Panc1 (cell line): ENCODE results near the gene GRIA2. TPM values are rescaled to one million over a fixed set of nuclear protein-coding genes. Genes with fewer than 3 reads are reported as not detected.

Experiments
- ATAC-seq: fragments of 200-7000 bp; cut with Tn5 transposase; 2 replicates; pipeline ENCODE4 v1.9.1; 2020; ENCODE audit warnings: mild to moderate bottlenecking, moderate library complexity
- BruUV-seq: library from RNA; stranded (reverse); fragments of 400-500 nt; replicated peaks from 2 replicates; lab custom pipeline; 2021; lab: Mats Ljungman, UMichigan
- CTCF ChIA-PET: fragments of 300-600 bp; sonication (Branson Sonifier 250); formaldehyde crosslinking; loops from one replicate; lab custom pipeline; 2022; ENCODE audit warnings: antibody characterized with exemption; lab: Charles Lee
- POLR2A ChIA-PET: fragments of 300-600 bp; sonication (Branson Sonifier 250); formaldehyde crosslinking; loops from one replicate; lab custom pipeline; 2022; ENCODE audit warnings: antibody characterized with exemption; lab: Charles Lee
- DNase-seq: peaks from one replicate; pipeline ENCODE4 v3.0.0-alpha.2; 2010; ENCODE audit warnings: low read depth, low spot score
- H3K27ac ChIP-seq: 2 replicates; pipeline ENCODE4 v1.5.1; 2011; ENCODE audit warnings: mild to moderate bottlenecking, low read length, inconsistent platforms
- H3K27me3 ChIP-seq: fragments of 200-500 bp; sonication (Bioruptor generic); 2 replicates; pipeline ENCODE4 v1.6.0; 2014; ENCODE audit warnings: low read length, inconsistent platforms; ENCODE audit not compliant: control insufficient read depth, insufficient read depth
- H3K36me3 ChIP-seq: fragments of 200-500 bp; sonication (Bioruptor generic); 2 replicates; pipeline ENCODE4 v1.5.1; 2014; ENCODE audit warnings: inconsistent platforms, mild to moderate bottlenecking, low read length, moderate library complexity; ENCODE audit not compliant: control insufficient read depth, insufficient read depth
- H3K4me1 ChIP-seq: 2 replicates; pipeline ENCODE4 v1.5.1; 2011; ENCODE audit warnings: inconsistent platforms, mild to moderate bottlenecking, low read length, moderate library complexity; ENCODE audit not compliant: control insufficient read depth, insufficient read depth
- H3K4me3 ChIP-seq, 2 experiments: 2 replicates each; pipeline ENCODE4 v1.5.1; 2011 to 2012; ENCODE audit warnings: low read depth in 2 of 2, low read length in 2 of 2, mild to moderate bottlenecking in 2 of 2, inconsistent platforms in 1 of 2, moderate library complexity in 1 of 2
- H3K9me3 ChIP-seq: fragments of 200-500 bp; sonication (Bioruptor generic); 2 replicates; pipeline ENCODE4 v1.5.1; 2014; ENCODE audit warnings: low read depth, mild to moderate bottlenecking, inconsistent platforms, low read length, moderate library complexity; ENCODE audit not compliant: control insufficient read depth, insufficient read depth
- CTCF ChIP-seq: fragments of 450-650 bp; IDR thresholded peaks from 2 replicates; pipeline ENCODE4 v1.5.1; 2017; ENCODE audit warnings: mild to moderate bottlenecking
- POLR2AphosphoS5 ChIP-seq: IDR thresholded peaks from 2 replicates; pipeline ENCODE4 v1.6.1; 2012; ENCODE audit warnings: mild to moderate bottlenecking, low read depth, low read length, moderate library complexity
- REST ChIP-seq, 2 experiments: IDR thresholded peaks; 2 replicates each; pipeline ENCODE4 v1.6.1; 2011 to 2012; ENCODE audit warnings: low read depth in 2 of 2, control low read depth in 1 of 2, low read length in 1 of 2, mild to moderate bottlenecking in 1 of 2, moderate library complexity in 1 of 2; ENCODE audit not compliant: insufficient read depth in 1 of 2
- SIN3A ChIP-seq: IDR thresholded peaks from 2 replicates; pipeline ENCODE4 v1.6.1; 2012; ENCODE audit warnings: low read depth, mild to moderate bottlenecking, low read length, moderate library complexity, borderline replicate concordance; ENCODE audit not compliant: insufficient read depth
- TCF7L2 ChIP-seq: IDR thresholded peaks from 2 replicates; pipeline ENCODE4 v1.6.1; 2011; ENCODE audit warnings: mild to moderate bottlenecking, low read depth, low read length, inconsistent platforms
- in situ Hi-C: cut with HindIII; loops from 2 replicates; pipeline ENCODE4 v1.10.0; 2016; ENCODE audit warnings: low sequenced_read_pairs, low pct_unique_long_range_greater_than_20kb
- intact Hi-C: fragments of 100-400 bp; cut with micrococcal nuclease; formaldehyde crosslinking; loops from one replicate; pipeline ENCODE4 v1.10.0; 2022; ENCODE audit not compliant: unreplicated experiment
- total RNA-seq: library from RNA; stranded (reverse); gene quantifications from one replicate; pipeline ENCODE4 v1.2.1, GENCODE V29; 2021; ENCODE audit not compliant: unreplicated experiment

The GRIA2 gene
- total RNA-seq, 1 experiment from 2014 or later = not detected

GRCh38 chr4:157280673-157281072 lies 60.1 kb downstream of the GRIA2 start:
- Histone ChIP-seq H3K27me3 (no peaks in the 10 kb centered on the region), H3K27ac (no peak overlapping the region), H3K36me3 (no peaks in the 10 kb centered on the region), H3K4me1 (no peaks in the 10 kb centered on the region), H3K4me3 (no peak overlapping the region), H3K9me3 (no peaks in the 10 kb centered on the region)
- in situ Hi-C loops (no loop called here), intact Hi-C loops (no loop called here)
- ATAC-seq (no peak), DNase-seq (no peak)
- ChIA-PET POLR2A (no interaction called here), CTCF (no interaction called here)
- no TSS peak for BruUV-seq
- TF ChIP-seq CTCF (no peak), SIN3A (no peak), POLR2AphosphoS5 (no peak), REST (IDR thresholded peaks at IDR 0.05; ENCODE audit: insufficient read depth in 1 of 2, low read depth in 2 of 2, low read length in 1 of 2) (no peak), TCF7L2 (no peak)

GRCh38 chr4:157282019-157282418 lies 61.5 kb downstream of the GRIA2 start:
- TF ChIP-seq REST (IDR thresholded peaks at IDR 0.05; ENCODE audit: insufficient read depth in 1 of 2, low read depth in 2 of 2, low read length in 1 of 2) = no peak
- TF ChIP-seq POLR2AphosphoS5 = no peak
- no peak for TF ChIP-seq TCF7L2
- TF ChIP-seq CTCF = no peak
- Histone ChIP-seq H3K36me3 (no peaks in the 10 kb centered on the region), H3K27me3 (no peaks in the 10 kb centered on the region), H3K27ac (no peak overlapping the region), H3K9me3 (no peaks in the 10 kb centered on the region), H3K4me1 (no peaks in the 10 kb centered on the region), H3K4me3 (no peak overlapping the region)
- DNase-seq = no peak
- no TSS peak for BruUV-seq
- no peak for ATAC-seq
- in situ Hi-C loops (no loop called here), intact Hi-C loops (no loop called here)
- ChIA-PET POLR2A (no interaction called here), CTCF (no interaction called here)
